ENCODE measurements around the gene ARGLU1.

ARGLU1 gene

GRCh38 chr13:106537521-106537920 lies 30.4 kb downstream of the ARGLU1 start:
- DNase-seq: no peak

GRCh38 chr13:106536244-106537034 lies 31.5 kb downstream of the ARGLU1 start:
- DNase-seq: peak; percentile 50

- DNase-seq: peak; percentile 61
These were observed 32.2 kb downstream of the ARGLU1 start, which contains the start of gene EFNB2 for GRCh38 chr13:106535552-106536243. TSS of gene EFNB2 (minus strand) at chr13:106535662. CDS start at chr13:106534964, 698 bp downstream.

GRCh38 chr13:106534639-106535551 lies 33.0 kb downstream of the ARGLU1 start:
- no peak for DNase-seq

GRCh38 chr13:106533943-106534638 lies 33.8 kb downstream of the ARGLU1 start:
- DNase-seq: no peak

- peak; percentile 7 for DNase-seq
These were observed 34.6 kb downstream of the ARGLU1 start for GRCh38 chr13:106533101-106533942.

- DNase-seq: no peak
These were observed 35.6 kb downstream of the ARGLU1 start for GRCh38 chr13:106532111-106532929.

- no peak for DNase-seq
These were observed 36.9 kb downstream of the ARGLU1 start for GRCh38 chr13:106530980-106531481.

GRCh38 chr13:106530171-106530851 lies 37.6 kb downstream of the ARGLU1 start:
- DNase-seq: no peak

GRCh38 chr13:106529415-106530170 lies 38.3 kb downstream of the ARGLU1 start:
- DNase-seq: no peak

GRCh38 chr13:106528718-106529414 lies 39.1 kb downstream of the ARGLU1 start:
- no peak for DNase-seq

- no peak for DNase-seq
These were observed 40.1 kb downstream of the ARGLU1 start for GRCh38 chr13:106527826-106528225.

- no peak for DNase-seq
These were observed 40.5 kb downstream of the ARGLU1 start for GRCh38 chr13:106527445-106527801.

GRCh38 chr13:106526738-106527444 lies 41.0 kb downstream of the ARGLU1 start:
- DNase-seq: no peak

GRCh38 chr13:106525865-106526264 lies 42.1 kb downstream of the ARGLU1 start:
- DNase-seq: no peak

GRCh38 chr13:106524108-106524507 lies 43.8 kb downstream of the ARGLU1 start:
- DNase-seq: no peak

GRCh38 chr13:106523576-106523975 lies 44.4 kb downstream of the ARGLU1 start:
- DNase-seq: peak; percentile 49

Measured in DMS 273 treated with DMSO at 0.1 percent for 48 hours (cell line).